PC-9 (cell line): Measurements from ENCODE around the gene REG1A. TPM values are rescaled to one million over a fixed set of nuclear protein-coding genes. Genes with fewer than 3 reads are reported as not detected.

Experiments
- BruUV-seq: library from RNA; stranded (reverse); fragments of 400-500 nt; replicated peaks from 2 replicates; lab custom pipeline; 2021; lab: Mats Ljungman, UMichigan
- CTCF ChIA-PET: fragments of 300-600 bp; sonication (Branson Sonifier 250); formaldehyde crosslinking; loops from one replicate; lab custom pipeline; 2022; ENCODE audit warnings: antibody characterized with exemption; lab: Charles Lee
- POLR2A ChIA-PET: fragments of 300-600 bp; sonication (Branson Sonifier 250); formaldehyde crosslinking; loops from one replicate; lab custom pipeline; 2022; ENCODE audit warnings: antibody characterized with exemption; ENCODE audit not compliant: unreplicated experiment; lab: Charles Lee
- DNase-seq, 2 experiments: peaks; one replicate each; pipeline versions ENCODE4 v3.0.0 to v3.0.0-alpha.2; 2015 to 2022; ENCODE audit warnings: mixed read lengths in 1 of 2
- H2AFZ ChIP-seq: fragments of 200-600 bp; sonication (generic); 2 replicates; pipeline ENCODE4 v1.8.1; 2017; ENCODE audit warnings: antibody characterized with exemption
- H3F3A ChIP-seq: fragments of 200-600 bp; sonication (generic); 2 replicates; pipeline ENCODE4 v1.8.1; 2017; ENCODE audit warnings: antibody characterized with exemption, mild to moderate bottlenecking, low read depth; ENCODE audit not compliant: insufficient read depth
- H3K27ac ChIP-seq: fragments of 200-600 bp; sonication (generic); 2 replicates; pipeline ENCODE4 v1.6.1; 2016; ENCODE audit warnings: mixed run types
- H3K27me3 ChIP-seq: fragments of 200-600 bp; sonication (generic); 2 replicates; pipeline ENCODE4 v1.6.1; 2016; ENCODE audit warnings: low read depth, mixed run types; ENCODE audit not compliant: insufficient read depth
- H3K36me3 ChIP-seq: fragments of 200-600 bp; sonication (generic); 2 replicates; pipeline ENCODE4 v1.6.1; 2016; ENCODE audit warnings: low read depth, mixed run types
- H3K4me1 ChIP-seq: fragments of 200-600 bp; sonication (generic); replicated peaks from 2 replicates; pipeline ENCODE4 v1.6.1; 2016; ENCODE audit warnings: mixed run types; ENCODE audit not compliant: insufficient read depth
- H3K4me2 ChIP-seq: fragments of 200-600 bp; sonication (generic); 2 replicates; pipeline ENCODE4 v1.6.1; 2017; ENCODE audit warnings: mixed run types
- H3K4me3 ChIP-seq: fragments of 200-600 bp; sonication (generic); 2 replicates; pipeline ENCODE4 v1.6.1; 2016; ENCODE audit warnings: mixed run types
- H3K79me2 ChIP-seq: fragments of 200-600 bp; sonication (generic); 2 replicates; pipeline ENCODE4 v1.6.1; 2017; ENCODE audit warnings: low read depth, mixed run types
- H3K9me2 ChIP-seq: fragments of 200-600 bp; sonication (generic); 2 replicates; pipeline ENCODE4 v1.8.1; 2017; ENCODE audit warnings: mild to moderate bottlenecking; ENCODE audit not compliant: insufficient read depth
- H3K9me3 ChIP-seq: fragments of 200-600 bp; sonication (generic); 2 replicates; pipeline ENCODE4 v1.8.1; 2016; ENCODE audit warnings: low read depth; ENCODE audit not compliant: insufficient read depth
- H4K20me1 ChIP-seq: fragments of 200-600 bp; sonication (generic); 2 replicates; pipeline ENCODE4 v1.8.1; 2017; ENCODE audit not compliant: insufficient read depth
- EZH2 ChIP-seq: fragments of 200-600 bp; sonication (generic); IDR thresholded peaks from 2 replicates; pipeline ENCODE4 v1.8.0; 2017; ENCODE audit warnings: antibody characterized with exemption, low read depth
- intact Hi-C: fragments of 100-400 bp; cut with micrococcal nuclease; formaldehyde crosslinking; loops from one replicate; pipeline ENCODE4 v1.10.0; 2022; ENCODE audit not compliant: unreplicated experiment
- total RNA-seq: library from RNA; stranded (reverse); gene quantifications from 2 replicates; pipeline ENCODE4 v1.2.3, GENCODE V29; 2021
- TF ChIP-seq, protein P1 (sequence below): fragments of 200-600 bp; sonication (generic); conservative IDR thresholded peaks from 2 replicates; pipeline ENCODE4 v1.6.1; 2017; ENCODE audit warnings: mixed run types, antibody characterized with exemption, mild to moderate bottlenecking, moderate library complexity

REG1A gene
- total RNA-seq, 1 experiment from 2014 or later: not detected

GRCh38 chr2:79122676-79123075 is 2.4 kb downstream of the REG1A start:
- Histone ChIP-seq H3K9me3 (no peaks in the 10 kb centered on the region), H3K79me2 (no peaks in the 10 kb centered on the region), H3K4me2 (no peak overlapping the region), H3K36me3 (no peaks in the 10 kb centered on the region), H2AFZ (no peak overlapping the region), H3K4me3 (no peak overlapping the region), H3F3A (no peaks in the 10 kb centered on the region), H3K4me1 (no peaks in the 10 kb centered on the region), H3K9me2 (no peaks in the 10 kb centered on the region), H3K27ac (no peak overlapping the region), H3K27me3 (peaks cover 36% of the 10 kb centered on the region), H4K20me1 (no peaks in the 10 kb centered on the region; the same call in 1 of the 2 replicates)
- TF ChIP-seq, protein P1, sequence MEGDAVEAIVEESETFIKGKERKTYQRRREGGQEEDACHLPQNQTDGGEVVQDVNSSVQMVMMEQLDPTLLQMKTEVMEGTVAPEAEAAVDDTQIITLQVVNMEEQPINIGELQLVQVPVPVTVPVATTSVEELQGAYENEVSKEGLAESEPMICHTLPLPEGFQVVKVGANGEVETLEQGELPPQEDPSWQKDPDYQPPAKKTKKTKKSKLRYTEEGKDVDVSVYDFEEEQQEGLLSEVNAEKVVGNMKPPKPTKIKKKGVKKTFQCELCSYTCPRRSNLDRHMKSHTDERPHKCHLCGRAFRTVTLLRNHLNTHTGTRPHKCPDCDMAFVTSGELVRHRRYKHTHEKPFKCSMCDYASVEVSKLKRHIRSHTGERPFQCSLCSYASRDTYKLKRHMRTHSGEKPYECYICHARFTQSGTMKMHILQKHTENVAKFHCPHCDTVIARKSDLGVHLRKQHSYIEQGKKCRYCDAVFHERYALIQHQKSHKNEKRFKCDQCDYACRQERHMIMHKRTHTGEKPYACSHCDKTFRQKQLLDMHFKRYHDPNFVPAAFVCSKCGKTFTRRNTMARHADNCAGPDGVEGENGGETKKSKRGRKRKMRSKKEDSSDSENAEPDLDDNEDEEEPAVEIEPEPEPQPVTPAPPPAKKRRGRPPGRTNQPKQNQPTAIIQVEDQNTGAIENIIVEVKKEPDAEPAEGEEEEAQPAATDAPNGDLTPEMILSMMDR: no peak
- TF ChIP-seq EZH2: no peak
- CTCF ChIA-PET: no interaction called here
- POLR2A ChIA-PET: no interaction called here
- no peak for DNase-seq
- intact Hi-C loops: no loop called here
- no TSS peak for BruUV-seq

GRCh38 chr2:79124907-79125720 is 4.8 kb downstream of the REG1A start:
- no peak for TF ChIP-seq EZH2
- TF ChIP-seq, protein P1: no peak
- Histone ChIP-seq H3K9me2 (no peaks in the 10 kb centered on the region), H3K4me3 (no peak overlapping the region), H3K27ac (no peak overlapping the region), H2AFZ (no peak overlapping the region), H3K79me2 (no peaks in the 10 kb centered on the region), H3K9me3 (no peaks in the 10 kb centered on the region), H4K20me1 (no peaks in the 10 kb centered on the region; the same call in 1 of the 2 replicates), H3K4me2 (no peak overlapping the region), H3K4me1 (no peaks in the 10 kb centered on the region), H3K36me3 (no peaks in the 10 kb centered on the region), H3K27me3 (peaks cover 42% of the 10 kb centered on the region), H3F3A (no peaks in the 10 kb centered on the region)
- no peak for DNase-seq
- no TSS peak for BruUV-seq
- CTCF ChIA-PET: no interaction called here
- POLR2A ChIA-PET: no interaction called here
- intact Hi-C loops: no loop called here

DNA sequence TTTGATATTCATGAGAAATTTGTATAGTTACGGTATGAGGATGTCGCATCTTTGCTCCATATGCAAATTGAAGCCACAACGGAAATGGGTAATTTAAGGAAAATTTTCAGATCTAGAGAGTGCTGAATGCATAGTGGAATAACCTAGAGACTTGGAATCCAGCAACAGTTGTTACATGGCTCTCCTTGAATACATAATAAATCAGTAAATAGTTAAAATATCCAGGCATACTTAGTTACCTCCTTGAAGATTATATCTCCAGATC is 5.4 kb downstream of the REG1A start:
- Histone ChIP-seq H3K4me1 (no peaks in the 10 kb centered on the region), H3K27me3 (peaks cover 36% of the 10 kb centered on the region), H4K20me1 (no peaks in the 10 kb centered on the region; the same call in 1 of the 2 replicates), H3K36me3 (no peaks in the 10 kb centered on the region), H3K27ac (no peak overlapping the region), H3K9me2 (no peaks in the 10 kb centered on the region), H3K79me2 (no peaks in the 10 kb centered on the region), H3K4me3 (no peak overlapping the region), H2AFZ (no peak overlapping the region), H3K9me3 (no peaks in the 10 kb centered on the region), H3K4me2 (no peak overlapping the region), H3F3A (no peaks in the 10 kb centered on the region)
- ChIA-PET CTCF (no interaction called here), POLR2A (no interaction called here)
- no peak for DNase-seq
- intact Hi-C loops: no loop called here
- TF ChIP-seq, protein P1: no peak
- no peak for TF ChIP-seq EZH2
- no TSS peak for BruUV-seq
